ENCODE measurements around the gene MORF4L1. TPM values are rescaled to one million over a fixed set of nuclear protein-coding genes. Genes with fewer than 3 reads are reported as not detected.
"Not testable (repeated sequence)": the region's sequence is repeated elsewhere in the genome, so short reads cannot be mapped to it uniquely, and the experiment has no call there.

MORF4L1 gene
- total RNA-seq, 4 donors from 2014 or later, result 256 to 333 (median 316) TPM

GRCh38 chr15:78872972-78873792, 492 bp downstream of the MORF4L1 start:
- H3K27ac ChIP-seq, result peak overlapping the region; percentile 99 to 100 (median 100)
- H3K4me1 ChIP-seq, result peaks cover 0 to 41% (median 30%) of the 10 kb centered on the region in 4 donors
- H3K27me3 ChIP-seq, result no peaks in the 10 kb centered on the region
- H3K36me3 ChIP-seq, result no peaks in the 10 kb centered on the region
- H3K4me3 ChIP-seq, result peak overlapping the region; percentile 88 to 98 (median 94)
- no peaks in the 10 kb centered on the region for H3K9me3 ChIP-seq
- DNase-seq (ENCODE audit: low spot score in 2 of 2), result peak; percentile 53
- 1% methylated on average over 68 to 70 of the region's 75 CpGs for WGBS, 2 donors
- TF ChIP-seq EP300 (IDR thresholded peaks at IDR 0.05) (peak in 1 of 2 donors; percentile 87), POLR2A (IDR thresholded peaks at IDR 0.05) (peak; percentile 56 to 79), CTCF (IDR thresholded peaks at IDR 0.05) (peak in 4 of 5 experiments; percentile 7 to 42 (median 20))

- H3K9me3 ChIP-seq, result no peaks in the 10 kb centered on the region
- peak overlapping the region; percentile 88 to 98 (median 94) for H3K4me3 ChIP-seq
- peaks cover 0 to 50% (median 38%) of the 10 kb centered on the region in 4 donors for H3K4me1 ChIP-seq
- 1 to 2% methylated on average over 38 of the region's 38 CpGs for WGBS, 2 donors
- H3K27me3 ChIP-seq, result no peaks in the 10 kb centered on the region
- TF ChIP-seq EP300 (IDR thresholded peaks at IDR 0.05) (no peak), POLR2A (IDR thresholded peaks at IDR 0.05) (no peak), CTCF (IDR thresholded peaks at IDR 0.05) (peak in 1 of 5 experiments; percentile 13)
- DNase-seq (ENCODE audit: low spot score in 2 of 2), result peak in 1 of 2 donors; percentile 67
- peak overlapping the region; percentile 99 to 100 (median 100) for H3K27ac ChIP-seq
- H3K36me3 ChIP-seq, result no peaks in the 10 kb centered on the region
Measured at GRCh38 chr15:78873793-78874765, 1.4 kb downstream of the MORF4L1 start.

GRCh38 chr15:78875107-78875914, 2.6 kb downstream of the MORF4L1 start:
- DNase-seq (ENCODE audit: low spot score in 2 of 2), result no peak
- Histone ChIP-seq H3K4me1 (peaks cover 0 to 63% (median 49%) of the 10 kb centered on the region in 4 donors), H3K4me3 (peak overlapping the region in 3 of 4 donors; percentile 88 to 98 (median 96)), H3K27me3 (no peaks in the 10 kb centered on the region), H3K36me3 (no peaks in the 10 kb centered on the region), H3K9me3 (no peaks in the 10 kb centered on the region), H3K27ac (peak overlapping the region; percentile 99 to 100 (median 100))
- TF ChIP-seq EP300 (IDR thresholded peaks at IDR 0.05) (no peak), CTCF (IDR thresholded peaks at IDR 0.05) (no peak), POLR2A (IDR thresholded peaks at IDR 0.05) (no peak)
- WGBS, 2 donors, result 29 to 39% methylated on average over 22 of the region's 22 CpGs

GRCh38 chr15:78876954-78877353, 4.3 kb downstream of the MORF4L1 start:
- H3K27ac ChIP-seq, result peak overlapping the region in 2 of 4 donors; percentile 47 to 100
- 70 to 73% methylated on average over 14 of the region's 14 CpGs for WGBS, 2 donors
- H3K36me3 ChIP-seq; H3K9me3 ChIP-seq; DNase-seq (ENCODE audit: low spot score in 2 of 2); H3K27me3 ChIP-seq: not testable (repeated sequence)
- H3K4me3 ChIP-seq, result peak overlapping the region in 1 of 4 donors; percentile 96
- peaks cover 0 to 78% (median 56%) of the 10 kb centered on the region in 4 donors for H3K4me1 ChIP-seq

- Histone ChIP-seq H3K27ac (peak overlapping the region in 1 of 4 donors; percentile 62), H3K4me1 (peaks cover 0 to 87% (median 58%) of the 10 kb centered on the region in 4 donors)
- 10 to 18% methylated on average over 1 of the region's 1 CpG for WGBS, 2 donors
Measured at GRCh38 chr15:78878356-78878755, 5.7 kb downstream of the MORF4L1 start.

More at GRCh38 chr15:78878356-78878755, 5.7 kb downstream of the MORF4L1 start:
- Histone ChIP-seq H3K27me3 (no peaks in the 10 kb centered on the region), H3K9me3 (no peaks in the 10 kb centered on the region), H3K4me3 (no peak overlapping the region), H3K36me3 (peaks cover 0 to 17% (median 0%) of the 10 kb centered on the region in 3 donors)
- TF ChIP-seq EP300 (IDR thresholded peaks at IDR 0.05) (no peak), CTCF (IDR thresholded peaks at IDR 0.05) (no peak), POLR2A (IDR thresholded peaks at IDR 0.05) (no peak)
- no peak for DNase-seq (ENCODE audit: low spot score in 2 of 2)

All from tibial nerve (tissue), 4 donors.